ENCODE data around the gene SLC35F5. TPM values are rescaled to one million over a fixed set of nuclear protein-coding genes. Genes with fewer than 3 reads are reported as not detected.
"Not testable (repeated sequence)": the region's sequence is repeated elsewhere in the genome, so short reads cannot be mapped to it uniquely, and the experiment has no call there.

Gene SLC35F5
- total and polyA plus RNA-seq, 4 donors, result 15.3 to 70.8 (median 44.6) TPM

- 73% methylated on average over 3 of the region's 3 CpGs for WGBS
- no peaks in the 10 kb centered on the region for H3K36me3 ChIP-seq (ENCODE audit: control insufficient read depth in 4 of 4, insufficient read depth in 3 of 4, low read depth in 1 of 4, low read length in 3 of 4)
- no peak overlapping the region for H3K4me3 ChIP-seq (ENCODE audit: low read depth in 1 of 3, low read length in 3 of 3)
These were observed 63.6 kb downstream of the SLC35F5 start for GRCh38 chr2:113692698-113693428.

DNA sequence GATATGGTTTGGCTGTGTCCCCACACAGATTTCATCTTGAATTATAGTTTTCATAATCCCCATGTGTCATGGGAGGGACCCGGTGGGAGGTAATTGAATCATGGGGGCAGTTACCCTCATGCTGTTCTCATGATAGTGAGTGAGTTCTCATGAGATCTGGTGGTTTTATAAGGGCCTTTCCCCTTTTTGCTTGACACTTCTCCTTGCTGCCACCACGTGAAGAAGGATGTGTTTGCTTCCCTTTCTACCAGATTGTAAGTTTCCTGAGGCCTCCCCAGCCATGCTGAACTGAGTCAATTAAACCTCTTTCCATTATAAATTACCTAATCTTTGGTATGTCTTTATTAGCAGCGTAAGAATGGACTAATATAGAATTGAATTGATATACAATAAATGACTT is 65.6 kb downstream of the SLC35F5 start:
- not testable (repeated sequence) for H3K4me3 ChIP-seq (ENCODE audit: low read depth in 1 of 3, low read length in 3 of 3); H3K27ac ChIP-seq (ENCODE audit: low read depth in 1 of 2, low read length in 2 of 2); H3K9ac ChIP-seq (ENCODE audit: low read depth in 1 of 2, low read length in 2 of 2); DNase-seq (ENCODE audit: low spot score); H3K4me1 ChIP-seq (ENCODE audit: control insufficient read depth in 4 of 4, insufficient read depth in 4 of 4, low read length in 3 of 4); H3K27me3 ChIP-seq (ENCODE audit: control insufficient read depth in 4 of 4, insufficient read depth in 4 of 4, low read length in 3 of 4); H3K36me3 ChIP-seq (ENCODE audit: control insufficient read depth in 4 of 4, insufficient read depth in 3 of 4, low read depth in 1 of 4, low read length in 3 of 4); H3K9me3 ChIP-seq (ENCODE audit: control insufficient read depth in 4 of 4, low read length in 3 of 4)
- WGBS, result 60% methylated on average over 3 of the region's 3 CpGs

More at GRCh38 chr2:113692698-113693428, 63.6 kb downstream of the SLC35F5 start:
- peaks cover 0 to 3% (median 0%) of the 10 kb centered on the region in 4 donors for H3K4me1 ChIP-seq (ENCODE audit: control insufficient read depth in 4 of 4, insufficient read depth in 4 of 4, low read length in 3 of 4)
- TF ChIP-seq, protein P1, sequence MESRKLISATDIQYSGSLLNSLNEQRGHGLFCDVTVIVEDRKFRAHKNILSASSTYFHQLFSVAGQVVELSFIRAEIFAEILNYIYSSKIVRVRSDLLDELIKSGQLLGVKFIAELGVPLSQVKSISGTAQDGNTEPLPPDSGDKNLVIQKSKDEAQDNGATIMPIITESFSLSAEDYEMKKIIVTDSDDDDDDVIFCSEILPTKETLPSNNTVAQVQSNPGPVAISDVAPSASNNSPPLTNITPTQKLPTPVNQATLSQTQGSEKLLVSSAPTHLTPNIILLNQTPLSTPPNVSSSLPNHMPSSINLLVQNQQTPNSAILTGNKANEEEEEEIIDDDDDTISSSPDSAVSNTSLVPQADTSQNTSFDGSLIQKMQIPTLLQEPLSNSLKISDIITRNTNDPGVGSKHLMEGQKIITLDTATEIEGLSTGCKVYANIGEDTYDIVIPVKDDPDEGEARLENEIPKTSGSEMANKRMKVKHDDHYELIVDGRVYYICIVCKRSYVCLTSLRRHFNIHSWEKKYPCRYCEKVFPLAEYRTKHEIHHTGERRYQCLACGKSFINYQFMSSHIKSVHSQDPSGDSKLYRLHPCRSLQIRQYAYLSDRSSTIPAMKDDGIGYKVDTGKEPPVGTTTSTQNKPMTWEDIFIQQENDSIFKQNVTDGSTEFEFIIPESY (IDR thresholded peaks at IDR 0.05), result no peak
- no peak for TF ChIP-seq SP1 (IDR thresholded peaks at IDR 0.05)
- no peak for DNase-seq (ENCODE audit: low spot score)
- H3K27me3 ChIP-seq (ENCODE audit: control insufficient read depth in 4 of 4, insufficient read depth in 4 of 4, low read length in 3 of 4), result no peaks in the 10 kb centered on the region
- H3K9me3 ChIP-seq (ENCODE audit: control insufficient read depth in 4 of 4, low read length in 3 of 4), result no peaks in the 10 kb centered on the region
- no peak overlapping the region for H3K9ac ChIP-seq (ENCODE audit: low read depth in 1 of 2, low read length in 2 of 2)
- H3K27ac ChIP-seq (ENCODE audit: low read depth in 1 of 2, low read length in 2 of 2), result no peak overlapping the region

GRCh38 chr2:113686537-113686936 is 69.9 kb downstream of the SLC35F5 start:
- H3K27me3 ChIP-seq (ENCODE audit: control insufficient read depth in 4 of 4, insufficient read depth in 4 of 4, low read length in 3 of 4), result no peaks in the 10 kb centered on the region
- H3K4me3 ChIP-seq (ENCODE audit: low read depth in 1 of 3, low read length in 3 of 3), result no peak overlapping the region
- H3K9ac ChIP-seq (ENCODE audit: low read depth in 1 of 2, low read length in 2 of 2), result no peak overlapping the region
- TF ChIP-seq RAD21 (IDR thresholded peaks at IDR 0.05) (no peak), SP1 (IDR thresholded peaks at IDR 0.05) (no peak), HNF4A (conservative IDR thresholded peaks at IDR 0.05) (no peak), NR2F2 (IDR thresholded peaks at IDR 0.05) (no peak), HNF4G (IDR thresholded peaks at IDR 0.05) (no peak), MAX (IDR thresholded peaks at IDR 0.05) (no peak), RXRA (IDR thresholded peaks at IDR 0.05) (no peak), FOXA1 (IDR thresholded peaks at IDR 0.05) (no peak), TAF1 (conservative IDR thresholded peaks at IDR 0.05) (no peak), EGR1 (IDR thresholded peaks at IDR 0.05; ENCODE audit: low read depth in 2 of 2) (no peak), YY1 (IDR thresholded peaks at IDR 0.05) (no peak), GABPA (IDR thresholded peaks at IDR 0.05 in 1 of 2, conservative IDR thresholded peaks at IDR 0.05 in 1 of 2) (no peak), JUND (IDR thresholded peaks at IDR 0.05) (no peak), FOXA2 (IDR thresholded peaks at IDR 0.05) (no peak)
- TF ChIP-seq, protein P2, sequence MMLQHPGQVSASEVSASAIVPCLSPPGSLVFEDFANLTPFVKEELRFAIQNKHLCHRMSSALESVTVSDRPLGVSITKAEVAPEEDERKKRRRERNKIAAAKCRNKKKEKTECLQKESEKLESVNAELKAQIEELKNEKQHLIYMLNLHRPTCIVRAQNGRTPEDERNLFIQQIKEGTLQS (IDR thresholded peaks at IDR 0.05), result no peak
- TF ChIP-seq, protein P3, sequence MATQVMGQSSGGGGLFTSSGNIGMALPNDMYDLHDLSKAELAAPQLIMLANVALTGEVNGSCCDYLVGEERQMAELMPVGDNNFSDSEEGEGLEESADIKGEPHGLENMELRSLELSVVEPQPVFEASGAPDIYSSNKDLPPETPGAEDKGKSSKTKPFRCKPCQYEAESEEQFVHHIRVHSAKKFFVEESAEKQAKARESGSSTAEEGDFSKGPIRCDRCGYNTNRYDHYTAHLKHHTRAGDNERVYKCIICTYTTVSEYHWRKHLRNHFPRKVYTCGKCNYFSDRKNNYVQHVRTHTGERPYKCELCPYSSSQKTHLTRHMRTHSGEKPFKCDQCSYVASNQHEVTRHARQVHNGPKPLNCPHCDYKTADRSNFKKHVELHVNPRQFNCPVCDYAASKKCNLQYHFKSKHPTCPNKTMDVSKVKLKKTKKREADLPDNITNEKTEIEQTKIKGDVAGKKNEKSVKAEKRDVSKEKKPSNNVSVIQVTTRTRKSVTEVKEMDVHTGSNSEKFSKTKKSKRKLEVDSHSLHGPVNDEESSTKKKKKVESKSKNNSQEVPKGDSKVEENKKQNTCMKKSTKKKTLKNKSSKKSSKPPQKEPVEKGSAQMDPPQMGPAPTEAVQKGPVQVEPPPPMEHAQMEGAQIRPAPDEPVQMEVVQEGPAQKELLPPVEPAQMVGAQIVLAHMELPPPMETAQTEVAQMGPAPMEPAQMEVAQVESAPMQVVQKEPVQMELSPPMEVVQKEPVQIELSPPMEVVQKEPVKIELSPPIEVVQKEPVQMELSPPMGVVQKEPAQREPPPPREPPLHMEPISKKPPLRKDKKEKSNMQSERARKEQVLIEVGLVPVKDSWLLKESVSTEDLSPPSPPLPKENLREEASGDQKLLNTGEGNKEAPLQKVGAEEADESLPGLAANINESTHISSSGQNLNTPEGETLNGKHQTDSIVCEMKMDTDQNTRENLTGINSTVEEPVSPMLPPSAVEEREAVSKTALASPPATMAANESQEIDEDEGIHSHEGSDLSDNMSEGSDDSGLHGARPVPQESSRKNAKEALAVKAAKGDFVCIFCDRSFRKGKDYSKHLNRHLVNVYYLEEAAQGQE (IDR thresholded peaks at IDR 0.05), result no peak
- TF ChIP-seq, protein P4, sequence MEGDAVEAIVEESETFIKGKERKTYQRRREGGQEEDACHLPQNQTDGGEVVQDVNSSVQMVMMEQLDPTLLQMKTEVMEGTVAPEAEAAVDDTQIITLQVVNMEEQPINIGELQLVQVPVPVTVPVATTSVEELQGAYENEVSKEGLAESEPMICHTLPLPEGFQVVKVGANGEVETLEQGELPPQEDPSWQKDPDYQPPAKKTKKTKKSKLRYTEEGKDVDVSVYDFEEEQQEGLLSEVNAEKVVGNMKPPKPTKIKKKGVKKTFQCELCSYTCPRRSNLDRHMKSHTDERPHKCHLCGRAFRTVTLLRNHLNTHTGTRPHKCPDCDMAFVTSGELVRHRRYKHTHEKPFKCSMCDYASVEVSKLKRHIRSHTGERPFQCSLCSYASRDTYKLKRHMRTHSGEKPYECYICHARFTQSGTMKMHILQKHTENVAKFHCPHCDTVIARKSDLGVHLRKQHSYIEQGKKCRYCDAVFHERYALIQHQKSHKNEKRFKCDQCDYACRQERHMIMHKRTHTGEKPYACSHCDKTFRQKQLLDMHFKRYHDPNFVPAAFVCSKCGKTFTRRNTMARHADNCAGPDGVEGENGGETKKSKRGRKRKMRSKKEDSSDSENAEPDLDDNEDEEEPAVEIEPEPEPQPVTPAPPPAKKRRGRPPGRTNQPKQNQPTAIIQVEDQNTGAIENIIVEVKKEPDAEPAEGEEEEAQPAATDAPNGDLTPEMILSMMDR (IDR thresholded peaks at IDR 0.05; ENCODE audit: low read depth, low read length, missing input control), result no peak
- TF ChIP-seq, protein P1 (IDR thresholded peaks at IDR 0.05), result no peak
- DNase-seq (ENCODE audit: low spot score), result no peak
- WGBS, result 92% methylated on average over 2 of the region's 2 CpGs
- H3K9me3 ChIP-seq (ENCODE audit: control insufficient read depth in 4 of 4, low read length in 3 of 4), result no peaks in the 10 kb centered on the region
- H3K36me3 ChIP-seq (ENCODE audit: control insufficient read depth in 4 of 4, insufficient read depth in 3 of 4, low read depth in 1 of 4, low read length in 3 of 4), result no peaks in the 10 kb centered on the region
- no peak overlapping the region for H3K27ac ChIP-seq (ENCODE audit: low read depth in 1 of 2, low read length in 2 of 2)
- no peaks in the 10 kb centered on the region for H3K4me1 ChIP-seq (ENCODE audit: control insufficient read depth in 4 of 4, insufficient read depth in 4 of 4, low read length in 3 of 4)

Measured in liver (tissue), 9 donors.